Upper lobe of left lung (tissue), 6 donors: Measurements from ENCODE around the gene ATP11C. TPM values are rescaled to one million over a fixed set of nuclear protein-coding genes. Genes with fewer than 3 reads are reported as not detected.
"Not testable (repeated sequence)": the region's sequence is repeated elsewhere in the genome, so short reads cannot be mapped to it uniquely, and the experiment has no call there.

Source experiments
- ATAC-seq, 2 donors: fragments of 200-7000 bp; cut with Tn5 transposase; one replicate each; pipeline ENCODE4 v1.9.1; 2022; ENCODE audit warnings: mild to moderate bottlenecking in 2 of 2, moderate library complexity in 2 of 2; ENCODE audit not compliant: low FRiP score in 2 of 2
- DNase-seq, 2 donors: peaks; one replicate each; pipeline ENCODE4 v3.0.0-alpha.2; 2019 to 2020
- H3K27ac ChIP-seq, 4 donors: fragments of 200-600 bp; sonication (generic); one replicate each; pipeline ENCODE4 v1.5.1; 2016 to 2019
- H3K27me3 ChIP-seq, 4 donors: fragments of 200-600 bp; sonication (generic); one replicate each; pipeline ENCODE4 v1.5.1; 2017 to 2019
- H3K36me3 ChIP-seq, 4 donors: fragments of 200-600 bp; sonication (generic); one replicate each; pipeline ENCODE4 v1.5.1; 2016 to 2019
- H3K4me1 ChIP-seq, 4 donors: fragments of 200-600 bp; sonication (generic); one replicate each; pipeline ENCODE4 v1.5.1; 2018 to 2019
- H3K4me3 ChIP-seq, 4 donors: fragments of 200-600 bp; sonication (generic); one replicate each; pipeline ENCODE4 v1.5.1; 2017 to 2019; ENCODE audit warnings: mild to moderate bottlenecking in 2 of 4, moderate library complexity in 1 of 4
- H3K9me3 ChIP-seq, 4 donors: fragments of 200-600 bp; sonication (generic); one replicate each; pipeline ENCODE4 v1.5.1; 2018 to 2019
- CTCF ChIP-seq, 6 experiments: fragments of 450-650 bp in 4 of 6; fragments of 200-600 bp in 2 of 6; sonication (generic) in 2 of 6; IDR thresholded peaks; one replicate each; pipeline ENCODE4 v1.5.1; 2016 to 2019; ENCODE audit warnings: antibody characterized with exemption in 6 of 6
- EP300 ChIP-seq, 4 donors: sonication (generic); formaldehyde crosslinking; IDR thresholded peaks; one replicate each; pipeline ENCODE4 v1.5.1; 2017; ENCODE audit warnings: antibody characterized with exemption in 4 of 4, control low read depth in 2 of 4
- POLR2A ChIP-seq, 4 donors: fragments of 450-650 bp; IDR thresholded peaks; one replicate each; pipeline ENCODE4 v1.5.1; 2016 to 2017; ENCODE audit warnings: antibody characterized with exemption in 4 of 4, mild to moderate bottlenecking in 2 of 4
- POLR2AphosphoS5 ChIP-seq, 2 donors: sonication (generic); formaldehyde crosslinking; IDR thresholded peaks; one replicate each; pipeline ENCODE4 v1.5.1; 2017; ENCODE audit warnings: antibody characterized with exemption in 2 of 2
- WGBS, 2 donors: methylation state at CpG; one replicate each; pipeline ENCODE4 v1.1.5; 2017 to 2018; 5-methylcytosine and 5-hydroxymethylcytosine counted together
- total RNA-seq, 6 donors: library from RNA; depleted of rRNA in 4 of 6; stranded (reverse); fragments of >200 nt in 4 of 6; gene quantifications; one replicate each; pipeline versions ENCODE4 v1.1.0 to v1.2.1, GENCODE V29; 2016 to 2021
- donor health status: DM: no; HTN: no; CAD: no; lungs with moderate emphysema.
- donor health status: DM: no; HTN: yes; CAD: no; lungs with severe emphysema.

Gene ATP11C
- total RNA-seq, 6 donors from 2014 or later: 9.5 to 24.4 (median 15.1) TPM

GRCh38 chrX:139850968-139851367 is 81.9 kb downstream of the ATP11C start:
- Histone ChIP-seq H3K36me3 (no peaks in the 10 kb centered on the region), H3K27ac (no peak overlapping the region), H3K27me3 (no peaks in the 10 kb centered on the region), H3K4me3 (no peak overlapping the region), H3K4me1 (no peaks in the 10 kb centered on the region), H3K9me3 (no peaks in the 10 kb centered on the region)
- WGBS, 2 donors: 71 to 100% methylated on average over 1 of the region's 2 CpGs
- TF ChIP-seq CTCF (IDR thresholded peaks at IDR 0.05) (no peak), EP300 (IDR thresholded peaks at IDR 0.05) (no peak), POLR2AphosphoS5 (IDR thresholded peaks at IDR 0.05) (no peak), POLR2A (IDR thresholded peaks at IDR 0.05) (no peak)
- DNase-seq (no peak), ATAC-seq (no peak)

GRCh38 chrX:139844884-139845283 is 88.0 kb downstream of the ATP11C start:
- no peaks in the 10 kb centered on the region for H3K27me3 ChIP-seq
- ATAC-seq: no peak

GRCh38 chrX:139844163-139844562 is 88.7 kb downstream of the ATP11C start:
- no peak for TF ChIP-seq POLR2AphosphoS5 (IDR thresholded peaks at IDR 0.05)
- no peak for TF ChIP-seq POLR2A (IDR thresholded peaks at IDR 0.05)
- TF ChIP-seq CTCF (IDR thresholded peaks at IDR 0.05): no peak
- no peak for TF ChIP-seq EP300 (IDR thresholded peaks at IDR 0.05)
- DNase-seq (no peak), ATAC-seq (no peak)
- Histone ChIP-seq H3K4me1 (no peaks in the 10 kb centered on the region), H3K36me3 (no peaks in the 10 kb centered on the region), H3K9me3 (no peaks in the 10 kb centered on the region), H3K27ac (no peak overlapping the region), H3K4me3 (no peak overlapping the region), H3K27me3 (no peaks in the 10 kb centered on the region)
- WGBS, 2 donors: 40 to 65% methylated on average over 2 of the region's 2 CpGs

More at GRCh38 chrX:139844884-139845283, 88.0 kb downstream of the ATP11C start:
- 78 to 83% methylated on average over 2 of the region's 2 CpGs for WGBS, 2 donors
- TF ChIP-seq CTCF (IDR thresholded peaks at IDR 0.05) (no peak), EP300 (IDR thresholded peaks at IDR 0.05) (no peak), POLR2A (IDR thresholded peaks at IDR 0.05) (no peak), POLR2AphosphoS5 (IDR thresholded peaks at IDR 0.05) (no peak)
- no peak for DNase-seq
- Histone ChIP-seq H3K36me3 (no peaks in the 10 kb centered on the region), H3K27ac (no peak overlapping the region), H3K9me3 (no peaks in the 10 kb centered on the region), H3K4me1 (no peaks in the 10 kb centered on the region), H3K4me3 (no peak overlapping the region)

- DNase-seq (no peak), ATAC-seq (no peak)
- 67 to 71% methylated on average over 8 of the region's 8 CpGs for WGBS, 2 donors
- H3K27me3 ChIP-seq: no peaks in the 10 kb centered on the region
- no peak overlapping the region for H3K27ac ChIP-seq
- H3K4me1 ChIP-seq: no peaks in the 10 kb centered on the region
- TF ChIP-seq POLR2AphosphoS5 (IDR thresholded peaks at IDR 0.05): no peak
- no peak for TF ChIP-seq CTCF (IDR thresholded peaks at IDR 0.05)
- TF ChIP-seq POLR2A (IDR thresholded peaks at IDR 0.05): no peak
- TF ChIP-seq EP300 (IDR thresholded peaks at IDR 0.05): no peak
- no peaks in the 10 kb centered on the region for H3K36me3 ChIP-seq
- no peak overlapping the region for H3K4me3 ChIP-seq
- no peaks in the 10 kb centered on the region for H3K9me3 ChIP-seq
These were observed 90.3 kb downstream of the ATP11C start for GRCh38 chrX:139842326-139843185.

- not testable (repeated sequence) for ATAC-seq, H3K4me3 ChIP-seq, H3K9me3 ChIP-seq, H3K36me3 ChIP-seq, H3K4me1 ChIP-seq, DNase-seq, H3K27me3 ChIP-seq, H3K27ac ChIP-seq
- 83 to 90% methylated on average over 5 of the region's 5 CpGs for WGBS, 2 donors
These were observed 96.5 kb downstream of the ATP11C start for GRCh38 chrX:139836335-139836734.
